Left kidney (tissue), 2 donors: ENCODE results near the gene TREX2. TPM values are rescaled to one million over a fixed set of nuclear protein-coding genes. Genes with fewer than 3 reads are reported as not detected.

ENCODE experiments used
- DNase-seq: peaks from one replicate; pipeline ENCODE4 v3.0.0-alpha.2; 2013
- polyA plus RNA-seq: library from polyadenylated mRNA; unstranded; fragments of 120-200 nt; gene quantifications from one replicate; pipeline ENCODE4 v1.2.1, GENCODE V29; 2013; ENCODE audit not compliant: insufficient read length

Gene TREX2
- polyA plus RNA-seq, 1 donor: 0.37 TPM

DNA sequence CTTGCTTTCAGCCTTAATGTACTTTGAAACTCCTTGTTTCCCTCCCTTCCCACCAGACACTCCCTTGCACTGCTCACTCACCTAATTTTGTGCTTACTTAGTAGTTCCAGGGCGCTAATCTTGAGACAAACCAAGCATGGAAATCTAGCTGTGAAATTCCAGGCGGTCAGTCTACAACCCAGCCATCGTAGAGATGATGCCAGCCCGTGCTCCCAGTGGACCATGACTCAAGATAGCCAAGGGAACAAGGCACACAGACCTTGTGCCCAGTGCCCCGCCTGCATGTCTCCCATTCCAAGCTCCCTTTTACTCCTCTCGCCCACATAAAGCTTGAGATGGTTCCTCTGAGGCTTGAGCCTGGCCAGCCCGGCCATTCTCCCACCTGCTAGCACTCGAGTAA, 11.1 kb downstream of the TREX2 start:
- no peak for DNase-seq

GRCh38 chrX:153433781-153434285, 12.0 kb downstream of the TREX2 start:
- DNase-seq: no peak

GRCh38 chrX:153433161-153433680, 12.6 kb downstream of the TREX2 start:
- no peak for DNase-seq

DNA sequence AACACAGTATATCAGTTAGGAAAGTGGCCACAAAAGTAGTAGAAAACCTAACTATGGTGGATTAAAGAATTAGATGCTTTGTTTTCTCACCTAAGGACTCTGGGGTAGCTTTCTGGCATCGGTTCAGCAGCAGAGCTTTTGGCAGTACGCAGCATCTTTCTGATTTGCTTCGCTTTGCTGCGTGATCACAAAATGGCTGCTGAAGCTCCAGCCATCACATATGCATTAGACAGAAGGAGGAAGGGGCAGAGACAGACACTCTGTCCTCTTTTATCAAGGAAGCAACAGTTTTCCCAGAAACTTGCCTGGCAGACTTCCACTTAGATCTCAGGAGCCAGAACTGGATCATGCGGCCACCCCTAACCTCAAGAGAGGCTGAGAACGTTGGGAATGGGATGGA, 15.1 kb downstream of the TREX2 start:
- no peak for DNase-seq

DNA sequence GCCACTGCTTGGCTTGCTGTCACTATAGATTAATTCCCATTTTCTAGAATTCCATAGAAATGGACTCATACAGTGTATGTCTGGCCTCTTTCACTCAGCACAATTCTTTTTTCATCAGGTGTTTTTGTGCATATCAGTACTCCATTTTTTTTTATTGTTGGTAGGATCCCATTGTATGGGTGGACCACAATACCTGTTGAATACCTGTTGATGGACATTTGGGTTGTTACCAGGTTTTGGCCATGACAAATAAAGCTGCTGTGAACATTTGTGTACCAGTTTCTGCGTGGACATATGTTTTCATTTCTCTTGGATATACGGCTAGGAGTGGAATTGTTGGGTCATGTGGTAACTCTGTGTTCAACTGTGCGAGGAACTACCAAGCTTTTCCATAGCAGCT, 19.7 kb downstream of the TREX2 start:
- no peak for DNase-seq

- no peak for DNase-seq
Measured at GRCh38 chrX:153423652-153424051, 22.2 kb downstream of the TREX2 start.

DNA sequence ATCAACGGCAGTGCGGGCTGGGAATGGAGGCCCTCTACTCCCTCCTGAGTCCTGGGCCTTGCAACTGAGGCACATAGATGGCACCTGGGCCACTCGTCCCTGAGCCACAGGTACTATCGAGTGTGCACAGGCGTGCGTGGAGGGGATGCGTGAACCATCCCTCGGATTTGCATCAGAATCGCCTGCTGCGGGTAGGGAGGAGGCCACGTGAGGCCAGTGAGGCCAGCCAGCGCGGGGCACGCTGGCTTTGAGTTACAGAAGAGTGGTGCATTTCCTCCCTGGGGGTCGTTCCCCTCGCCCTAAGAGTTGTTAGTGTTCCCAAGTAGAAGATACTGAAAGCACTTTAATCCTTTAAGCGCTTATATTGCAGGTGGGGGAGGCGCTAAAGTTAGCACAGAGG, 24.0 kb downstream of the TREX2 start:
- no peak for DNase-seq

GRCh38 chrX:153420851-153421599, 24.8 kb downstream of the TREX2 start:
- no peak for DNase-seq

GRCh38 chrX:153417637-153418036, 28.2 kb downstream of the TREX2 start:
- DNase-seq: no peak

DNA sequence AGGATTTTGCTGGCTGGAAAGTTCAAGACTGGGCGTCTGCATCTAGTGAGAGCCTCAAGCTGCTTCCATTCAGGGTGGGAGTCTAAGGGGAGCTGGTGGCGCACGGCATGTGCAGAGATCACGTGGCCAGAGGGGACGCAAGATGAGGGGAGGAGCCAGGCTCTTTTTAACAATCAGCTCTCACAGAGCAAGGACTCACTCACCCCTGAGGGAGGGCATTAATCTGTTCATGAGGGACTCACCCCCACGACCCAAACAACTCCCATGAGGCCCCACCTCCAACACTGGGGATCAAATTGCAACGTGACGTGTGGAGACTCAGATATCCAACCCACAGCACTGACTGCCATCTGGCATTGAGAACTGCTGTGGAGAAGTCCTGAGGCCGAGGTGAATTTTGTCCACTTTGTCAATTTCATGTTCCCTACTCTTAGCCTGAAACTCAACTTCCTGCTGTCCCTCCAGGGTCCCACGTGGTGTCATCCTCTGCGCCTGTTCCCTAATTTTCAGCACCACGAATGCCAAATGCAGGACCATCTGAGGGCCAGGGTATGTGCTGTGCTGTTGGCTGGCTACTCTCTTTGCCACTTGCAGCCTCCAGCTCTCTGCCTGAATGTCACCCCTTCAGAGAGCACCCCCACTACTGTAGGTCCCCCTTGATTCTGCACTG, 28.9 kb downstream of the TREX2 start:
- no peak for DNase-seq

- no peak for DNase-seq
Measured at GRCh38 chrX:153414856-153415510, 30.9 kb downstream of the TREX2 start.

DNA sequence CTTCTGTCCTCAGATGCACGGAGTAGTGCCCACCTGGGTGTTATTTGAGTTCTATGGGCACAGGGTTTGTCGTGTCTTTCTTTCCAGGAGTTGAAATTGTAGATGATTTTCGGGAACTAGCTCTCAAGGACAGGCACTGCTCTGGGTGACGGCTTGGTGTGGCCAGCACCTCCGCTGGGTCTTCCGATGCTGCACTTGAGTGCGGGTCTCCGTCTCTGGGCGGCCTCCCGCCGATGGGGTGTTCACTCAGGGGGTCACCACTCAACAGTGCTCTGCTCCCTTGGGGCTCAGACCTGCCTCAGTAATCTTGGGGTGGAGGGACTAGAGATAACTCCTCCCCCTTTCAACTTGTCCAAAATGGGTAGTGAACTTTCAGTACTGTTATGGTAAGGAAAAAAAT, 32.1 kb downstream of the TREX2 start:
- DNase-seq: no peak

- no peak for DNase-seq
Measured at GRCh38 chrX:153412746-153413720, 32.8 kb downstream of the TREX2 start.

- no peak for DNase-seq
Measured at GRCh38 chrX:153411988-153412574, 33.8 kb downstream of the TREX2 start.

- no peak for DNase-seq
Measured at GRCh38 chrX:153411255-153411987, 34.4 kb downstream of the TREX2 start, which contains the start of gene ZFP92. Gene ZFP92 (plus strand): TSS chrX:153411472. CDS start chrX:153418323, 6,851 bp downstream.

DNA sequence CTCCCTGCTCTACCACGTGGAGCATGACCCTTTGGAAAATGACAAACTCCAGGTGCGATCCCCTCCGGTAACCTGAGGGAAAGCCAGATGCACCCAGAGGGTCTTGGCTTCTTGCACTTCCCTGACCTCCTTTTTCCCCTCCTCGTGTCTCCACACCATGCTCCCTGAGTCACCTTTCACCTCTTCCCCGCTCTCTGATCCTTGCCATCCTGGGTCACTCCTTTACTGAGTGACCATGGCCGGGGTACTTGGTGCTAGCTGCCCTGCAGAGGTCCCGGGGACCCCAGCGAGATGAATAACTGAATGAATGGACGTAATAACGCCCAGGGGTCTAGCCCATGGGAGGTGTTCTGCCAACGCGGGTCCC, 35.0 kb downstream of the TREX2 start:
- no peak for DNase-seq

DNA sequence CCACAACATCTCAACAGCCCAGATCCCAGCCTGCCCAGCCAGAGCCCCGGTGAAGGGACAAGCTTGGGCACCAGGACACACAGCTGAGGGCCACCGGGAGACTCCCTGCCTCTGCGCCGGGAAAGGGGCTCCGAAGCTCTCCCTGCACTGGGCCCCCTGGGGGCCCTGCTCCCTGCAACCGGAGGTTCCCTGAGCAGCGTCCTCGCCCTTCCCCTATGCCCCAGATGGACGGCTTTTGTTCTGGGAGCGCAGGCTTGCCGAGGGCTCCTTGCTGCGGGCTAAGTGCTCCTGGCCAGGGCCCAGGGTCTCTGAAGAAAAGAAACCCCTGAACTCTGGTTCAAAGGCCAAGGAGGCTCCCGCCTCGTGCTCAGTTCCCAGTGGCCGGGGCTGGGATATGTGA, 35.5 kb downstream of the TREX2 start:
- DNase-seq: no peak

GRCh38 chrX:153409414-153410101, 36.3 kb downstream of the TREX2 start:
- no peak for DNase-seq

DNA sequence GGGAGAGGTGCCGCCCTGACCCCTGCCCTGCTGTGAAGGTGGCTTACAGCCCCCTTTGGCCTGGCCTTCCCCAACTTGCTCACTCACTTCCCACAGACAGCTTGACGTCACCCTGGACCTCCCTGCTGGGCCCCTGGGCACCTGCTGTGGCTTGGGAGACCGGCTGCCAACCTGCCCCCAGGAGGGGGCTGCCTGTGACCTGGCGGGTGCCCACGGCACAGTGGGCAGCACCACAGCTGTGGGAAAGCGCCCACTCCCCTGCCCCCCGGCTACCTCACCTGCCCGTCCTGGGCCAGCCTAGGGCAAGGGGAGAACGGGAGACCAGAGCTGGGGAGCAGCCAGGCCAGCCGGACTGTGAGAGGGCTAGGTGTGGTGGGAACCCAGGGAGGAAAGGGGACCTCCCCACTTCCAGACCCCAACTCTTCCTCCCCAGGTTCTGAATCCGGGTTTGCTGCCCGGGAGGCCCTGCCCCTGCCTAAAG, 36.9 kb downstream of the TREX2 start:
- DNase-seq: no peak
